Left cardiac atrium (tissue), 4 donors: ENCODE measurements around the gene GPR171. TPM values are rescaled to one million over a fixed set of nuclear protein-coding genes. Genes with fewer than 3 reads are reported as not detected.
"Not testable (repeated sequence)": the region's sequence is repeated elsewhere in the genome, so short reads cannot be mapped to it uniquely, and the experiment has no call there.

ENCODE experiments used
- ATAC-seq, 2 donors: fragments of 200-7000 bp; cut with Tn5 transposase; one replicate each; pipeline ENCODE4 v1.9.1; 2020; ENCODE audit warnings: mild to moderate bottlenecking in 2 of 2, moderate library complexity in 2 of 2
- DNase-seq: peaks from one replicate; pipeline ENCODE4 v3.0.0-alpha.2; 2020
- intact Hi-C, 2 donors: fragments of 100-400 bp; cut with DNase I; formaldehyde crosslinking; loops; one replicate each; pipeline versions ENCODE4 v1.14.1 to v1.15.1; 2022 to 2023
- long read RNA-seq: library from polyadenylated mRNA; unstranded; transcript quantifications from one replicate; pipeline ENCODE4 v2.0.0, GENCODE V29; 2021
- total RNA-seq, 2 donors: library from RNA; stranded (reverse); fragmentation: NEBNext Ultra II Directional; extraction: Animal tissue kit (Norgen Biotek cat#: 25700); gene quantifications; one replicate each; pipeline ENCODE4 v1.2.1, GENCODE V29; 2021
- donor health status: DM: no; HTN: yes; CAD: no.
- donor health status: DM: no; HTN: yes; CAD: no; lungs with severe emphysema.
- donor health status: DM: yes; HTN: yes; CAD: no.
- donor health status: Dilated cardiomyopathy.

The GPR171 gene, protein sequence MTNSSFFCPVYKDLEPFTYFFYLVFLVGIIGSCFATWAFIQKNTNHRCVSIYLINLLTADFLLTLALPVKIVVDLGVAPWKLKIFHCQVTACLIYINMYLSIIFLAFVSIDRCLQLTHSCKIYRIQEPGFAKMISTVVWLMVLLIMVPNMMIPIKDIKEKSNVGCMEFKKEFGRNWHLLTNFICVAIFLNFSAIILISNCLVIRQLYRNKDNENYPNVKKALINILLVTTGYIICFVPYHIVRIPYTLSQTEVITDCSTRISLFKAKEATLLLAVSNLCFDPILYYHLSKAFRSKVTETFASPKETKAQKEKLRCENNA
- total RNA-seq: 1 to 10 TPM in 1 of 2 donors, under 1 TPM in 1; 0.62 to 1.2 TPM
- long read RNA-seq: 0 reads

DNA sequence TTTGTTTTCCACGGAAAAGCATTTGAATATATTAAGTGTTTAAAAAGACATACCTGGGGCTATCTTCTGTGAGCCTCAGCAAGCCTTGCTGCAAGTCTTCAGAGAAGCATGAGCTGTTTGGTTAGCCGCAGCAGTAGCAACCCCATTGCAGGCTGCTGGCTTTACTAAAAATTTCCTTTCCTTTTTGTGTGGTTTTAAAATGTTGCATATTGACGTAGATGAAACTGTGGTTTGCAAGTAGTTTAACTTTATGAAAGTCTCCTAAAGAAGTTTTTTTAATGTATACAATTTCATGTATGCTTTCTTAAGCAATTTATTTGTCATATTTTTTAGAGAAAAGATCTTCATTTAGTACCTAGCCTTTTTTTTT, at the start of gene GPR171:
Gene GPR171 (minus strand): TSS at position 166 of the 370 bp plus-strand sequence. CDS start 3,830 bp downstream, outside the sequence.
- DNase-seq (no peak), ATAC-seq (no peak)
- intact Hi-C loops: no loop called here

DNA sequence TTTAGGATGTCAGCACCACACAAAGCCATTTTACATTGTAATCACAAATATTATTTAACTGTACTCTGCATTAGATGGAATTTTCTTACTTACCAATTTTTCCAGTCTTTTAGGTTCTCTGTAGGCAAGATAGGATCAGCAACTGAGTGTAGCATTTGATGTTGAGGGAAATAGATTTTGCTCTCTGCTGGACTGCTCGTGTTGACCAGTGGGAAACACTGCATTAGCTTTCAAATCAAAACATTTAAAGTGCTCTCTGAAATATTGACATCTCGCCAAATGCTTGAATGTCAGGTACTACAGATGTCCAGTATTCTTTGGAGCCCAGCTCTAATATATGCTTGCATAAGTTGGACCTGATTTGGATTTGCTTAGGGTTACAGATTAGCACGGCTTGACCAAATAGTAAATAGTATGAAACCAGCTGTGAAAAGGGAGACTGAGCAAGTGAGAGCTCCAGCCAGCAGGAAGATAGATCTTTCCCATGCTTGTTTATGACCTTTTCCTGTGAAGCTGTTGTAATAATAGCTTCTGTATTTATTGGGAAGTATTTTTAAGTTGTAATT, 45.8 kb upstream of the GPR171 start:
- intact Hi-C loops: no loop called here
- ATAC-seq (no peak), DNase-seq (no peak)

- intact Hi-C loops, ATAC-seq: not testable (repeated sequence)
These were observed 39.0 kb upstream of the GPR171 start for GRCh38 chr3:151242006-151242405.

DNA sequence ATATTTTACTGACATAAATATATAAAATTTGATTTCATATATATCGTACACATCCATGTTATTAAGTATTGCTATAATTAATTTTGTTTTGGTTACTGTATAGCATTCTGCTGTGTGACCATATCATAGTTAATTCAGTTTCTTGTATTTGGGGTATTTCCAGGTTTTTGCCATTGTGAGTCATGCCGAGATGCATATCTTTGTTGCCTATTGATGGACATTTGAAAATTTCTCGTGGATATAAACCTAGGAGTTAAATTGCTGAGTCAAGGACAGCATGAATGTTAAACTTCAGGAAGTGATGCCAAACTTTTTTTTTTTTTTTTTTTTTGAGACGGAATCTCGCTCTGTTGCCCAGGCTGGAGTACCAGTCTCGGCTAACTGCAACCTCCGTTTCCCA, 33.7 kb upstream of the GPR171 start:
- no peak for DNase-seq
- ATAC-seq: no peak
- intact Hi-C loops: no loop called here

More at GRCh38 chr3:151242006-151242405, 39.0 kb upstream of the GPR171 start:
- not testable (repeated sequence) for DNase-seq

DNA sequence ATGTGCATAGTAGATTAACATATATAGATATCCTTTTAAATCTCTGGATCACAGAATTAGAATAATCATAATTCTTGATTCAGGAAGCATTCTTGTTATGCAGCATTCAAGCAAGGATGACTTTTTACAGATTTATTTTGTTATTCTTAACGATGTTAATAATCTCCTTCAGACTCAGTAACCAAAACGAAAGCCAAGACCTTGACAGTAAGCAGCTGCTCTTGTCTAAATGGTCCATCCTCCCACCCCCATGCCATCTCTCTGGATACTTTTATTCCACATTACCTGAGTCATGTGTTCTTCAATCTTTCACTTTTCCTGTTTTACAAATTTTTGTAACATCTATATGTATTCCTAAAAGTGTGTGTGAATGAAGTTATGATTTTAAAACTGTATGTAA, 33.3 kb upstream of the GPR171 start:
- no peak for ATAC-seq
- intact Hi-C loops: no loop called here
- no peak for DNase-seq

GRCh38 chr3:151234825-151235224, 31.8 kb upstream of the GPR171 start:
- ATAC-seq (no peak), DNase-seq (no peak)
- intact Hi-C loops: no loop called here

- DNase-seq (no peak), ATAC-seq (no peak)
- intact Hi-C loops: no loop called here
These were observed 30.0 kb upstream of the GPR171 start for GRCh38 chr3:151232991-151233390.

GRCh38 chr3:151232403-151232802, 29.4 kb upstream of the GPR171 start:
- ATAC-seq, intact Hi-C loops: not testable (repeated sequence)

DNA sequence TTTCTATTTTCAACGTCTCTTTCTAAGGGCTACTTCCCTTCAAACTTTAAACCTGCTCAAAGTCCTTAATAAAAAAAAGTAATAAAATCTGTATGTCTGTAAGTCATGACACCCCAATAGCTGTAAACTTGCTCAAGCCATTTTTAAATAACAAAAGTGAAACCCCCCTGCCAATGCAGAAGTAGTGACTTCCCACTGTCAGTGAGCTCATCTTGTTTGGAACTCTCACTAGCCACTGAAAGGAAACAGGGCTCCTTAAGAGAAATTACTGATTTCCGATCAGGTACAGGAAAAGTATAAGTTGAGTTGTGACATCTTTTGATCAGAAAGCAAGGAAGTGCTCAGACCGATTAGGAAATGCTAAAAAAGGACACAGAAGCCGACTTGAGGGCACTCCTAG, 27.6 kb upstream of the GPR171 start:
- DNase-seq (no peak), ATAC-seq (no peak)
- intact Hi-C loops: no loop called here

More at GRCh38 chr3:151232403-151232802, 29.4 kb upstream of the GPR171 start:
- DNase-seq: not testable (repeated sequence)

- DNase-seq (no peak), ATAC-seq (peak; percentile 24 to 45)
- intact Hi-C loops: loop anchor here (5.0 kb wide), 3 partner anchors 54 to 689 kb away; no protein-coding TSS in a partner anchor
These were observed 25.6 kb upstream of the GPR171 start for GRCh38 chr3:151228666-151229040.

DNA sequence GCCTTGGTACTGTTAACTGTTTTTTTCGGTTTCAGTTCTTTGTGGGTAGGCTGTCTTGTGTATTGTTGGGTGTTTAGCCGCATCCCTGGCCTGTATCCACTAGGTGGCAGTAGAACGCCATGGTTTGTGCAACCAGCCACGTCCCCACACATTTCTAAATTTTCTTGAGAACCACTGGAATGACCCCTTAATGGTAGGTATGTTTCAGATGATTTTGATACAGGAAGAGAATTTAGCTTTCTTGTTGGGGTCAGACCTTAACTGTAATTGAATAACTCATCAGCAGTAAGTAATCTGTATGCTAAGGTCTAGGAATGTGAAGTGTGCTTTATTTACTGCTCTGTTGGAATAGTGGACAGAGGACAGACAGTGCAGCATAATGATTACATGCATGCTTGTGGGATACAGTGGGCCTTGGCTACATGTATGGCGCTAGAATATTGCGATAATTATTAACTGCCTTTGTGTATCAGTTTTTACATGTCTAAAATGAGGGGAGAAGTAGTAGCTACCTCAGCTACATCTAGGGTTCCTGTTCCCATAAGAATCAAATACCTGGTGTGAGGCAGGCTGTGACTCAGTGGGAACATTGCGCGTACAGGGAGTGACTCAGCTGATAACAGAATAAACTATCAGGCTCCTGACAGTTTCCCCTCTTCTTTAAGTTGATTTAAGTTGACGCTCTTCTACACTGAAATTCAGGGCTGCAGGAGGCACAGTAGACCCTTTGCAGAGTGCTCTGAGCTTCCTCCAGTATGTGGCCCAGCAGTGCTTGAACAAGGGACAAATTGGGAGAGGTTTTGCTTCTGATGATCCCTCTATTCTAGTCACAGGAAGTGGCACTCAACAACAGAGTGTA, 25.0 kb upstream of the GPR171 start:
- DNase-seq (peak; percentile 65), ATAC-seq (peak; percentile 87 to 89)
- intact Hi-C loops: loop anchor here (2.0 to 5.0 kb wide), 4 partner anchors 54 to 689 kb away; no protein-coding TSS in a partner anchor

- intact Hi-C loops: loop anchor here (2.0 to 5.0 kb wide), 4 partner anchors 55 to 690 kb away; no protein-coding TSS in a partner anchor
- ATAC-seq (peak in 1 of 2 donors; percentile 37), DNase-seq (no peak)
These were observed 24.3 kb upstream of the GPR171 start for GRCh38 chr3:151227266-151227806.

DNA sequence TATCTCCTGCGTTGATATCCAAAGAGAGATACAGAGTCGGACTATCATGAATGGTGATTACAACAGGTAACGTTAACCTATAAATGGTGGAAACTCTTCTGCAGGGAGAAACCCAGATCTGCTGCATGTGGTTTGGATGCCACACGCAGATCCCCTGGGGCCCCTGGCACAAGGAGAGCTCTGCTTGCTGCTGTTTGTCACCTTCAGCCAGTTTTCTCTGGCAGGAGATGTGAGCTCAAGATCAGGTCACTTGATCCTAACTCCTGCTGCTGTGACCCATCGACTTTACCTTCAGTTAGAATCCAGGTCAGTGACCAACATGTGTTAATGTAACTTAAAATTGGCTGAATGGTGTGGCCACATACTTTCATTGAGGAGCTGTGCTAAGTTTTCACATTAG, 23.8 kb upstream of the GPR171 start:
- no peak for DNase-seq
- ATAC-seq: no peak
- intact Hi-C loops: loop anchor here (2.0 to 5.0 kb wide), 4 partner anchors 55 to 690 kb away; no protein-coding TSS in a partner anchor

- intact Hi-C loops: loop anchor here (2.0 to 5.0 kb wide), 4 partner anchors 56 to 691 kb away; no protein-coding TSS in a partner anchor
These were observed 23.1 kb upstream of the GPR171 start for GRCh38 chr3:151226088-151226563.

DNA sequence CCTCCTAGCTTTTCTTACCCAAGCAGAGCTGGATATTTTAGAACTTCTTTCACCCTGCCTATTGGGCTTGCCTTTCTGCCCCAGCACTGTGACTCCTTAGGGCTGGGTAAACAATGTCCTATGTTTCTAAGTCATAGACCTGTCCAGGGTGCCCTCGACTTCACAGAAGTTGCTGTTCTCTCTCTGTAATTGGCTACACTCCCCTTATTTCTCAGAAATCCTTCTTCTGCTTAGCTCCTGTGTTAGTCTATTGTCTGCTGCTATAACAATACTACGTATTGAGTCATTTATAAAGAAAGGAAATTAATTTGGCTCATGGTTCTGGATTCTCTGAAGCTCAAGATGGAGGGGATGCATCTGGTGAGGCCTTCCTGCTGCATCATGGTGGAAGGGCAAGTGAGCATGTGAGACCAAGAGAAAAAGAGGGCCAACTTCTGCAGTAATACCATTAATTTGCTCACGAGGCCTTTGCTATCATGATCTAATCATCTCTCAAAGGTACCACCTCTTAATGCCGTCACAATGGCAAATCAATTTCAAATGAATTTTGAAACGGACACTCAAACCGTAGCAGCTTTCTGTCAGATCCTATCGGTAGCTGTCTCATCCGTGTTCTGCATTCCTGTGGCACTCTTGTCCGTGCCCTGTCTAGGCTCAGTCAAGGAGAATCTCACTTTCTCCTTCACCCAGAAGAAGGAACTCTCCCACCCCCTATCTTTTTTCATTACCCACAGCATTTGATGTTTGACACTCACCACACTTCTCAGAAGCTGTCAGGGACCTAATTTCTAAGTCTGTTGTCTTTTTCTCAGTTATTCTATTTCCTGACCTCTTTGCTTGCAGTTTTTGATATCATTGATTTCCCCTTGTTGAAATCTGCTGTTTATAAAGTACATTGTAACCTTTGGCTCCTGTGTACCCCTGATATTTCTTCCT, 22.3 kb upstream of the GPR171 start:
- intact Hi-C loops: loop anchor here (5.0 kb wide), 3 partner anchors 57 to 692 kb away; no protein-coding TSS in a partner anchor
- no peak for ATAC-seq
- no peak for DNase-seq

More at GRCh38 chr3:151226088-151226563, 23.1 kb upstream of the GPR171 start:
- ATAC-seq (no peak), DNase-seq (no peak)

GRCh38 chr3:151224268-151224866, 21.4 kb upstream of the GPR171 start:
- intact Hi-C loops: no loop called here
- no peak for ATAC-seq
- no peak for DNase-seq

DNA sequence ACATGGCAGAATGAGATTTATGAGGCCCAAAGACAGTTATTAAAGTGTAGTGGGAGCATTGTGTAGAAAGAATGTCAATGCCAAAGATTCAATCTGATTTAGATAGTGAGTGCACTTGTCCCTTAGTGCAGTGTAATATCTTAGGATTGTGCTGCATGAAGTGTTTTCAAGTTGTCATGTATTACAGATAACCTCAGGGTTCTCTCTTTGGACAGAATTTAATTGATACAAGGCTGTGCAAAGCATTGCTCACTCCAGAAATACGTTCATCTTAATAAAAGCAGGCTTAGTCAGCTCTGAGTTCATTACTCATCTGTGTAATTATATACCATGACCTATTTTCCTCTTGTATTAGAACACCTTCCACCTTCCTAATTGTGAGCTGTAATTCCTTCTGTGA, 16.0 kb upstream of the GPR171 start:
- intact Hi-C loops: no loop called here
- ATAC-seq (peak in 1 of 2 donors; percentile 79), DNase-seq (no peak)
